ES-I3 (cell line): ENCODE data around the gene NDUFA5.
"Not testable (repeated sequence)": the region's sequence is repeated elsewhere in the genome, so short reads cannot be mapped to it uniquely, and the experiment has no call there.

Experiments used
- H3K36me3 ChIP-seq: 2 replicates; pipeline ENCODE4 v1.6.1; 2013; ENCODE audit warnings: mild to moderate bottlenecking, low read length, control low read depth, moderate library complexity; ENCODE audit not compliant: insufficient read depth
- H3K4me1 ChIP-seq: 2 replicates; pipeline ENCODE4 v1.6.1; 2013; ENCODE audit warnings: mild to moderate bottlenecking, control low read depth, low read length; ENCODE audit not compliant: insufficient read depth
- H3K9ac ChIP-seq: 2 replicates; pipeline ENCODE4 v1.6.1; 2013; ENCODE audit warnings: low read depth, mild to moderate bottlenecking, low read length, moderate library complexity
- H3K9me3 ChIP-seq: 2 replicates; pipeline ENCODE4 v1.6.1; 2013; ENCODE audit warnings: mild to moderate bottlenecking, low read length, moderate library complexity; ENCODE audit not compliant: control insufficient read depth, insufficient read depth

Gene NDUFA5

DNA sequence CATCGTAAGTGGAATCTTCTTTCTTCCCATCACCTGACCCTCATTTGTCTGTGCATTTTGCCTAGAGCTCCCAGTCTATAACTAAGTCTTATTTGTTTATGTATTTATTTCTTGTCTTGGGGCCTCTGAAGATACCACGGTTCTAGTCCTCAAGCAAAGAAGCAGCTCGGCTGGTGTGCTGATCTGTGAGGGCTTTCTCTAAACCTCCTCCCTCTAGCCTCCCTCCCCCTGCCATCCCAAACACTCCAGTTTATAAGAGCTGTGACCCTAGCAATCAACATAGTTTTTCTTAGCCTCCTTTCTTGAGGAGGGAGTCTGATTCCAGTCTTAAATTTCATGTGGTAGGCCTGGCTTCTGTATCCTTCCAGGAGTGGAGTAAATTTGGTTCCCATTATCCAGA is 15.7 kb upstream of the NDUFA5 start:
- Histone ChIP-seq H3K36me3 (no peaks in the 10 kb centered on the region), H3K9me3 (no peaks in the 10 kb centered on the region), H3K9ac (no peak overlapping the region), H3K4me1 (peaks cover 26% of the 10 kb centered on the region)

DNA sequence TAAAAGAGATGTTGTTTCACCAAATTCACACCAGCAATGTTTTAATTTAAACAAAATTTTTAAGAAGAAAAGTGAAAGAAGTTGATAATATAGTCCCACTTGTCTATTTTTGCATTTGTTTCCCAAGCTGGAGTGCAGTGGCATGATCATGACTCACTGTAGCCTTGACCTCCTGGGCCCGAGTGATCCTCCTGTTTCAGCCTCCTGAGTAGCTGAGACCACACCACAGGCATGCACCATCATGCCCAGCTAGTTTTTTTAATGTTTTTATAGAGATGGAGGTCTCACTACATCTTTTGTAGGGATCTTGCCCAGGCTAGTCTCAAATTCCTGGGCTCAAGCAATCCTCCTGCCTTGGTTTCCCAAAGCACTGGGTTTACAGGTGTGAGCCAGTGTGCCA is 14.1 kb upstream of the NDUFA5 start:
- H3K9me3 ChIP-seq, result no peaks in the 10 kb centered on the region
- H3K4me1 ChIP-seq, result peaks cover 26% of the 10 kb centered on the region
- H3K36me3 ChIP-seq, result no peaks in the 10 kb centered on the region
- no peak overlapping the region for H3K9ac ChIP-seq

DNA sequence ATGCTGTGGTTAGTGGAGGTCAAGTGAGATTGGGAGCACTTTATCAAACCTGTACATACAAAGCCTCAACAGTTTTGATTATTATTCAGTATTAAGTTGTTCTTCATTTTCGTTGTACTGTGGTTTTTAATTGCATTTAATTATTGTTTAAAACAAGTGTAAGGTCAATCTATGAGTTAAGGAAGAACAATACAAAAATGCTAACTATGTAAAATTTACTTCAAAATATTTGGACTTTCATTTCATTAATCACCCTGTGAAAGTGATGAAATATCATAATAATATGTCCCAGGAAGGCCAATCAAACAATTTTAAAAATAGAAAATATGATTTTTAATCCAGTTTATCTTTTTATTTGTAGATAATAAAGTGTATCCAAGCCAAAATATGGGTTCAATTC is 13.6 kb upstream of the NDUFA5 start:
- Histone ChIP-seq H3K9ac (no peak overlapping the region), H3K9me3 (no peaks in the 10 kb centered on the region), H3K4me1 (peaks cover 22% of the 10 kb centered on the region), H3K36me3 (no peaks in the 10 kb centered on the region)

GRCh38 chr7:123570390-123571182 is 13.0 kb upstream of the NDUFA5 start:
- Histone ChIP-seq H3K36me3 (no peaks in the 10 kb centered on the region), H3K9me3 (no peaks in the 10 kb centered on the region), H3K9ac (no peak overlapping the region), H3K4me1 (peaks cover 22% of the 10 kb centered on the region)

DNA sequence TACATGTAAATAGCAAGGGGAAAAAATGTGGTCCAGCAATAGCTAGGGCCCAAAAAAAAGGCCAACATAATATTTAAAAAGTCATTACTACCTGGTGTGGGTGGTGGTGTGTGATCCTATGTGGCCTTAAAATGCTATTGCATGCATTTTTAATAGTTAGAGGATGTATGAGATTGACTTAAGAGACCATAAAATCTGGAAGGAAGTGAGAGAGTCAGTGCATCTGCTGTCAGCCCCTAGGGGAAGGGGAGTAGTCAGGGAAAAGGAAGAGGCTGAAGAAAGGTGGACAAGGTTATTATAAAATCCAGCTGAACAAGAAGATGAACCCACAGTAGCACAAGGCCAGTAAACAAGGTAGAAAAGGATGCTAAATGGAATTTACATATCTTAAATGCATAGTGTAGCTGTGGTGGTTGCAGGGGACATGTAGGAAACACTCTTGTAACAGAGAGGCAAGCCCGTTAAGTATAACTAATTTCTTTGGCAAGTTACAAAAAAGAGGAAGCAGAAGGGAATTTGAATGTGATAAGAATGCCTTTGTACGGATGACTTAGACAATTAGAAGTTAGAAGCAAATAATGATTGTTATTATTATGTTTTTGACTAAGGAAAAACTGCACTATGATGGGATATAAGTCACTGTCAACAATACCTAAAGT is 11.9 kb upstream of the NDUFA5 start:
- no peaks in the 10 kb centered on the region for H3K9me3 ChIP-seq
- H3K4me1 ChIP-seq, result peaks cover 18% of the 10 kb centered on the region
- no peaks in the 10 kb centered on the region for H3K36me3 ChIP-seq
- H3K9ac ChIP-seq, result no peak overlapping the region

DNA sequence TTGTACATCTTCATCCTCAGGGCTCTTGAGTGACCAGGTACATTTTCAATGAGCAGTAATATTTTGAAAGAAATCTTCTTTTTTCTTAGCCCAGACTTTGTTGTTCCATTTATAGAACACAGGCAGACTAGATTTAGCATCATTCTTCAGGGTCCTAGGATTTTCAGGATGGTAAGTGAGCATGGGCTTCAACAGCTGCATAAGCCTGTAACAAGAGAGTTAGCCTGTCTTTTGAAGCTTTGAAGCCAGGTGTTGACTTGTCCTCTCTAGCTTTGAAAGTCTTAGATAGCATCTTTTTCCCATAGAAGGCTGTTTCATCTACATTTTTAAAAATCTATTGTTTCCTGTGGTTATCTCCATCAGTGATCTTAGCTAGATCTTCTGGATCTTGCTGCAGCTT is 4.5 kb upstream of the NDUFA5 start:
- no peak overlapping the region for H3K9ac ChIP-seq
- no peaks in the 10 kb centered on the region for H3K36me3 ChIP-seq
- H3K9me3 ChIP-seq, result no peaks in the 10 kb centered on the region
- H3K4me1 ChIP-seq, result no peaks in the 10 kb centered on the region

DNA sequence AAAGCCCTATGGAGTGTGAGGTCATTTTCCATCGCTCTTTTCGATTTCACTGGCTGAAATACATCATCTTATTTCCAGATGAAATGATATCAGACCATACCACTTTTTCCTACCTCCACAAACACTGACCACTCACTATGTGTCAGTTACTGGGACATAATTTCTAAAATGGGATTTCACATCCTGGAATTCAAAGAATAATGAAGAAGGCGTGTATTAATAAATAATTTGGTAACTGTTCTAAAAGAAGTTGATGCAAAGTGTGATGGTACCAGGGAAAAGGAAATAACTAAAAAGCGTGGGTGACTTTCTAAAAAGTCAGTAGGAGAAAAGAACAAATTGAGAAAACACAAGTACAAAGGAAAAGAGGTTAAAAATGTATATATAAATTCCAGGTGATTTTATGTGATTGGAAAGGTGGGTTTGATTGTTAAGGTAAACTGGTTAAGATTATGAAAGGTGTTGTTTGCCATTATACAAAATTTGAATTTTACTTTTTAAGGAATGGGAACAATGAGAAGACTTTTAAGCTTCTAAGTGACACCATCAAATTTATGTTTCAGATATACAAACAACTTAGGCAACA is 764 bp upstream of the NDUFA5 start:
- peak overlapping the region; percentile 46 for H3K9ac ChIP-seq
- no peaks in the 10 kb centered on the region; the same call in 1 of the 2 replicates for H3K36me3 ChIP-seq
- no peaks in the 10 kb centered on the region for H3K4me1 ChIP-seq
- no peaks in the 10 kb centered on the region for H3K9me3 ChIP-seq

DNA sequence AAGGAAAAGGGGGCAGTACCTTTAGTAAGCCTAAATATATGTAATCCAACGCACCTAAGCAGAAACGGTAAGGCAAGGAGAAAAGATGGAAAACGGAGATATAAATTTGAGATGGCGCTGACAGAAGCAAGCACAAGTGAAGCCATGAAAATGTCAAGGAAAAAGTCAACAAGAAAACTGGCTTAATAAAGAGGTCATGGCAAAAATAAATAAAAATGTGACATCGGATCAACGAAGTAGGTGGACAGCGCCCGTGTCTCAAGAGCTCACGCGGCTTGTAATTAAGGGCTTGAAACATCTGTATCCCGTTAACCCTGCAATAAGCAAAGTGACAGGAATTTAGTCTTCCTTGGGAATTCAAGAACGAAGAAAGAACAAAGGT is 611 bp downstream of the NDUFA5 start:
- Histone ChIP-seq H3K9me3 (no peaks in the 10 kb centered on the region), H3K36me3 (no peaks in the 10 kb centered on the region; the same call in 1 of the 2 replicates), H3K4me1 (no peaks in the 10 kb centered on the region), H3K9ac (peak overlapping the region; percentile 85)

DNA sequence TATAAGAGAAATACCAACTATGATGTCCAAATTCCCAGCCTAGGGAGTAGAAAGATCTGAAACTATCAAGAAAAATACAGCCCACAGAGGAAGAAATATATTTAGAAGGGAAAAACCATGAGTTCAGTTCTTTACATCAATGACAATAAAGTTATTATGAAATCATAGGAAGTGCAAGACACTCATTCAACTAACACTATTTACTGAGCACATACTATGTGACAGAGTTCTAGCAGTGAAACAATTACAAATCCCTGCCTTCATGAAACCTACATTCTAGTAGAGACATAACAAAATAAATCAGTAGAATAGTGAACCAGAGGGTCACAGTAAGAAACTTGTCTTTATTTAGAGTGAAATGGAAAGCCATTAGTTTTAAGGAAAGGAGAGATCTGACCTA is 2.1 kb downstream of the NDUFA5 start:
- Histone ChIP-seq H3K9me3 (no peaks in the 10 kb centered on the region), H3K9ac (no peak overlapping the region), H3K36me3 (no peaks in the 10 kb centered on the region; the same call in 1 of the 2 replicates), H3K4me1 (no peaks in the 10 kb centered on the region)

DNA sequence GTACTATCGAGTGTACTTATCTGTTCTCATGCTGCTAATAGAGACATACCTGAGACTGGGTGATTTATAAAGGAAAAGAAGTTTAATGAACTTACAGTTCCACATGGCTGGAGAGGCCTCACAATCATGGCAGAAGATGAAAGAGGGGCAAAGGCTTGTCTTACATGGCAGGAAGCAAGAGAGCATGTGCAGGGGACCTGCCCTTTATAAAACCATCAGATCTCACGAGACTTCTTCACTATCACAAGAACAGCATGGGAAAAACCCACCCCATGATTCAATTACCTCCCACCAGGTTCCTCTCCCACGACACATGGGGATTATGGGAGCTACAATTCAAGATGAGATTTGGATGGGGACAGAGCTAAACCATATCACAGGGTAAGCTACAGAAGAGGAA is 4.5 kb downstream of the NDUFA5 start:
- Histone ChIP-seq H3K36me3 (no peaks in the 10 kb centered on the region; the same call in 1 of the 2 replicates), H3K9ac (no peak overlapping the region), H3K9me3 (no peaks in the 10 kb centered on the region), H3K4me1 (no peaks in the 10 kb centered on the region)

GRCh38 chr7:123552641-123553040 is 5.0 kb downstream of the NDUFA5 start:
- Histone ChIP-seq H3K36me3 (no peaks in the 10 kb centered on the region; the same call in 1 of the 2 replicates), H3K9me3 (no peaks in the 10 kb centered on the region), H3K9ac (no peak overlapping the region), H3K4me1 (no peaks in the 10 kb centered on the region)

DNA sequence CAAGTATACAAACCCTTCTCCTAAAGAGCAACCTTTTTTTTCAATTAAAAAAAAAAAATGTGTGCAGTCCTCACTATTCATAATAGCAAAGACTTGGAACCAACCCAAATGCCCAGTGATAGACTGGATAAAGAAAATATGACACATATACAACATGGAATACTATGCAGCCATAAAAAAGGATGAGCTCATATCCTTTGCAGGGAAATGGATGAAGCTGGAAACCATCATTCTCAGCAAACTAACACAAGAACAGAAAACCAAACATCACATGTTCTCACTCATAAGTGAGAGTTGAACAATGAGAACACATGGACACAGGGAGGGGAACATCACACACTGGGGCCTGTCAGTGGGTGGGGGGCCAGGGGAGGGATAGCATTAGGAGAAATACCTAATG is 5.5 kb downstream of the NDUFA5 start:
- not testable (repeated sequence) for H3K9me3 ChIP-seq, H3K4me1 ChIP-seq, H3K36me3 ChIP-seq, H3K9ac ChIP-seq

GRCh38 chr7:123548406-123548805 is 9.2 kb downstream of the NDUFA5 start:
- H3K4me1 ChIP-seq, result no peaks in the 10 kb centered on the region
- no peaks in the 10 kb centered on the region for H3K9me3 ChIP-seq
- H3K36me3 ChIP-seq, result no peaks in the 10 kb centered on the region
- H3K9ac ChIP-seq, result no peak overlapping the region

GRCh38 chr7:123539871-123540270 is 17.7 kb downstream of the NDUFA5 start:
- peaks cover 4% of the 10 kb centered on the region; the same call in 1 of the 2 replicates for H3K4me1 ChIP-seq
- no peaks in the 10 kb centered on the region for H3K36me3 ChIP-seq
- no peaks in the 10 kb centered on the region; the same call in 1 of the 2 replicates for H3K9me3 ChIP-seq
- H3K9ac ChIP-seq, result no peak overlapping the region

- Histone ChIP-seq H3K4me1 (peaks cover 4% of the 10 kb centered on the region; the same call in 1 of the 2 replicates), H3K9me3 (no peaks in the 10 kb centered on the region; the same call in 1 of the 2 replicates), H3K36me3 (no peaks in the 10 kb centered on the region), H3K9ac (no peak overlapping the region)
Measured at GRCh38 chr7:123538897-123539296, 18.7 kb downstream of the NDUFA5 start.
